WTC11 (cell line): ENCODE results near the gene TGFBR1. TPM values are rescaled to one million over a fixed set of nuclear protein-coding genes. Genes with fewer than 3 reads are reported as not detected.

Experiments
- ATAC-seq: fragments of 200-7000 bp; cut with Tn5 transposase; 2 replicates; pipeline ENCODE4 v1.10.0; 2021; ENCODE audit warnings: mild to moderate bottlenecking, moderate library complexity
- CTCF ChIA-PET: fragments of 300-600 bp; sonication (Branson Sonifier 250); formaldehyde crosslinking; loops from one replicate; lab custom pipeline; 2021; ENCODE audit warnings: antibody characterized with exemption; lab: Charles Lee
- POLR2A ChIA-PET: fragments of 350-600 bp; sonication (Branson Sonifier 250); formaldehyde crosslinking; loops from one replicate; lab custom pipeline; 2021; ENCODE audit warnings: antibody characterized with exemption; lab: Charles Lee
- DNase-seq: peaks from one replicate; pipeline ENCODE4 v3.0.0; 2021; ENCODE audit warnings: low spot score
- H3K27ac Mint-ChIP-seq: 2 replicates; pipeline ENCODE4 v1.8.0; 2021; ENCODE audit warnings: mixed read lengths
- H3K27me3 Mint-ChIP-seq: 2 replicates; pipeline ENCODE4 v1.8.0; 2021; ENCODE audit warnings: low read depth, mild to moderate bottlenecking, moderate library complexity, mixed read lengths
- H3K36me3 Mint-ChIP-seq: 2 replicates; pipeline ENCODE4 v1.8.0; 2021; ENCODE audit warnings: mixed read lengths
- H3K4me1 Mint-ChIP-seq: 2 replicates; pipeline ENCODE4 v1.8.0; 2022; ENCODE audit warnings: mixed read lengths
- H3K4me3 Mint-ChIP-seq: 2 replicates; pipeline ENCODE4 v1.8.0; 2021; ENCODE audit warnings: mild to moderate bottlenecking, moderate library complexity, mixed read lengths
- H3K9me3 Mint-ChIP-seq: 2 replicates; pipeline ENCODE4 v1.8.0; 2021; ENCODE audit warnings: mixed read lengths
- AFF4 ChIP-seq: sonication (generic); formaldehyde crosslinking; IDR thresholded peaks from 2 replicates; pipeline ENCODE4 v1.8.1; 2023; ENCODE audit warnings: mild to moderate bottlenecking, missing genetic modification reagents, borderline replicate concordance
- AR ChIP-seq: fragments of 250-450 bp; sonication (Bioruptor Pico); IDR thresholded peaks from 2 replicates; pipeline ENCODE4 v1.9.0; 2021; ENCODE audit warnings: mild to moderate bottlenecking
- CREB1 ChIP-seq: sonication (generic); formaldehyde crosslinking; IDR thresholded peaks from 2 replicates; pipeline ENCODE4 v1.8.0; 2023; ENCODE audit warnings: mild to moderate bottlenecking, missing genetic modification reagents
- CTCF ChIP-seq: fragments of 200-600 bp; IDR thresholded peaks from 2 replicates; pipeline ENCODE4 v1.8.0; 2022; ENCODE audit warnings: antibody characterized with exemption
- E2F4 ChIP-seq: sonication (generic); formaldehyde crosslinking; IDR thresholded peaks from 2 replicates; pipeline ENCODE4 v1.8.1; 2022; ENCODE audit warnings: low read depth, mild to moderate bottlenecking, moderate library complexity, missing genetic modification reagents, borderline replicate concordance
- EMX1 ChIP-seq: fragments of 250-450 bp; sonication (Bioruptor Pico); IDR thresholded peaks from 2 replicates; pipeline ENCODE4 v1.8.0; 2021; ENCODE audit warnings: mild to moderate bottlenecking
- FOXJ3 ChIP-seq: sonication (generic); formaldehyde crosslinking; IDR thresholded peaks from 2 replicates; pipeline ENCODE4 v1.9.0; 2021; ENCODE audit warnings: missing genetic modification reagents, mild to moderate bottlenecking, borderline replicate concordance
- FOXK1 ChIP-seq: sonication (generic); formaldehyde crosslinking; IDR thresholded peaks from 2 replicates; pipeline ENCODE4 v1.8.0; 2022; ENCODE audit warnings: mild to moderate bottlenecking, moderate library complexity, missing genetic modification reagents
- MLX ChIP-seq: sonication (generic); formaldehyde crosslinking; IDR thresholded peaks from 2 replicates; pipeline ENCODE4 v1.8.1; 2023; ENCODE audit warnings: mild to moderate bottlenecking, missing genetic modification reagents, moderate library complexity
- MXD4 ChIP-seq: fragments of 250-450 bp; sonication (Bioruptor Pico); IDR thresholded peaks from 2 replicates; pipeline ENCODE4 v1.8.0; 2021; ENCODE audit warnings: mild to moderate bottlenecking, moderate library complexity, borderline replicate concordance
- NFYB ChIP-seq: sonication (generic); formaldehyde crosslinking; conservative IDR thresholded peaks from 2 replicates; pipeline ENCODE4 v1.8.0; 2022; ENCODE audit warnings: low read depth, missing genetic modification reagents
- NR1H2 ChIP-seq: sonication (generic); formaldehyde crosslinking; IDR thresholded peaks from 2 replicates; pipeline ENCODE4 v1.9.0; 2021; ENCODE audit warnings: mild to moderate bottlenecking, moderate library complexity, missing genetic modification reagents
- NR2C2 ChIP-seq: sonication (generic); formaldehyde crosslinking; IDR thresholded peaks from 2 replicates; pipeline ENCODE4 v1.8.0; 2022; ENCODE audit warnings: mild to moderate bottlenecking, missing genetic modification reagents
- RELA ChIP-seq: sonication (generic); formaldehyde crosslinking; IDR thresholded peaks from 2 replicates; pipeline ENCODE4 v1.8.1; 2022; ENCODE audit warnings: missing genetic modification reagents, mild to moderate bottlenecking, borderline replicate concordance
- SMAD4 ChIP-seq: sonication (generic); formaldehyde crosslinking; IDR thresholded peaks from 2 replicates; pipeline ENCODE4 v1.8.0; 2022; ENCODE audit warnings: mild to moderate bottlenecking, missing genetic modification reagents
- ZNF138 ChIP-seq: sonication (generic); formaldehyde crosslinking; conservative IDR thresholded peaks from 2 replicates; pipeline ENCODE4 v1.8.1; 2022; ENCODE audit warnings: mild to moderate bottlenecking, moderate library complexity, missing genetic modification reagents
- ZNF263 ChIP-seq: sonication (generic); formaldehyde crosslinking; IDR thresholded peaks from 2 replicates; pipeline ENCODE4 v1.8.1; 2022; ENCODE audit warnings: low read depth, mild to moderate bottlenecking, moderate library complexity, missing genetic modification reagents
- ZNF317 ChIP-seq: sonication (generic); formaldehyde crosslinking; IDR thresholded peaks from 2 replicates; pipeline ENCODE4 v1.8.1; 2023; ENCODE audit warnings: low read depth, mild to moderate bottlenecking, moderate library complexity, missing genetic modification reagents, borderline replicate concordance
- ZNF512 ChIP-seq: sonication (generic); formaldehyde crosslinking; IDR thresholded peaks from 2 replicates; pipeline ENCODE4 v1.8.1; 2022; ENCODE audit warnings: missing genetic modification reagents, borderline replicate concordance
- total RNA-seq: library from RNA; stranded (reverse); gene quantifications from 3 replicates; pipeline ENCODE4 v1.2.3, GENCODE V29; 2021

Gene TGFBR1
- total RNA-seq, 1 experiment from 2014 or later = 42.4 TPM

- TF ChIP-seq RELA (no peak), FOXJ3 (no peak), ZNF512 (CRISPR knock-in tag) (no peak)
These were observed 48.7 kb upstream of the TGFBR1 start (continued) for GRCh38 chr9:99056186-99056585.

- ChIA-PET POLR2A (no interaction called here), CTCF (no interaction called here)
- no peaks in the 10 kb centered on the region for H3K36me3 Mint-ChIP-seq
- H3K9me3 Mint-ChIP-seq = 0 out of 2 replicates have a peak, but pooled peaks cover 4% of the 10 kb centered on the region
- H3K27me3 Mint-ChIP-seq = peaks cover 3% of the 10 kb centered on the region
- TF ChIP-seq AR (CRISPR knock-in tag) = no peak
- TF ChIP-seq CREB1 (CRISPR knock-in tag) = no peak
- TF ChIP-seq NR2C2 (CRISPR knock-in tag) = no peak
- TF ChIP-seq SMAD4 (CRISPR knock-in tag) = no peak
- TF ChIP-seq ZNF317 (CRISPR knock-in tag) = no peak
- TF ChIP-seq ZNF138 = no peak
- no peak for TF ChIP-seq EMX1 (CRISPR knock-in tag)
- no peak for TF ChIP-seq AFF4 (CRISPR knock-in tag)
- no peak for TF ChIP-seq FOXJ3
- DNase-seq (no peak), ATAC-seq (no peak)
- no peaks in the 10 kb centered on the region for H3K4me1 Mint-ChIP-seq
- no peak overlapping the region for H3K27ac Mint-ChIP-seq
- no peak overlapping the region for H3K4me3 Mint-ChIP-seq
These were observed 47.8 kb upstream of the TGFBR1 start for GRCh38 chr9:99056886-99057664.

- Mint-ChIP-seq H3K4me1 (no peaks in the 10 kb centered on the region), H3K36me3 (no peaks in the 10 kb centered on the region), H3K4me3 (no peak overlapping the region), H3K9me3 (0 out of 2 replicates have a peak, but pooled peaks cover 4% of the 10 kb centered on the region), H3K27me3 (peaks cover 3% of the 10 kb centered on the region), H3K27ac (no peak overlapping the region; the same call in 1 of the 2 replicates)
- no peak for DNase-seq
- ChIA-PET POLR2A (no interaction called here), CTCF (no interaction called here)
- ATAC-seq = no peak
- TF ChIP-seq ZNF263 (CRISPR knock-in tag) = no peak
- TF ChIP-seq MLX (CRISPR knock-in tag) = no peak
- TF ChIP-seq RELA = no peak
- TF ChIP-seq NR1H2 (CRISPR knock-in tag) = no peak
- no peak for TF ChIP-seq CTCF
- no peak for TF ChIP-seq E2F4 (CRISPR knock-in tag)
- TF ChIP-seq MXD4 (CRISPR knock-in tag) = no peak
- TF ChIP-seq NFYB (CRISPR knock-in tag) = no peak
- TF ChIP-seq FOXK1 (CRISPR knock-in tag) = no peak
These were observed 47.0 kb upstream of the TGFBR1 start for GRCh38 chr9:99057665-99058625.
